Hair follicular keratinocyte (primary cell): ENCODE measurements around the gene ABR. TPM values are rescaled to one million over a fixed set of nuclear protein-coding genes. Genes with fewer than 3 reads are reported as not detected.

ENCODE experiments used
- total RNA-seq: library from RNA; depleted of rRNA; stranded (reverse); fragments of >200 nt; gene quantifications from 2 replicates; pipeline ENCODE4 v1.2.3, GENCODE V29; 2015

Gene ABR
- total RNA-seq, result 24.0 and 48.0 TPM in 2 replicates

DNA sequence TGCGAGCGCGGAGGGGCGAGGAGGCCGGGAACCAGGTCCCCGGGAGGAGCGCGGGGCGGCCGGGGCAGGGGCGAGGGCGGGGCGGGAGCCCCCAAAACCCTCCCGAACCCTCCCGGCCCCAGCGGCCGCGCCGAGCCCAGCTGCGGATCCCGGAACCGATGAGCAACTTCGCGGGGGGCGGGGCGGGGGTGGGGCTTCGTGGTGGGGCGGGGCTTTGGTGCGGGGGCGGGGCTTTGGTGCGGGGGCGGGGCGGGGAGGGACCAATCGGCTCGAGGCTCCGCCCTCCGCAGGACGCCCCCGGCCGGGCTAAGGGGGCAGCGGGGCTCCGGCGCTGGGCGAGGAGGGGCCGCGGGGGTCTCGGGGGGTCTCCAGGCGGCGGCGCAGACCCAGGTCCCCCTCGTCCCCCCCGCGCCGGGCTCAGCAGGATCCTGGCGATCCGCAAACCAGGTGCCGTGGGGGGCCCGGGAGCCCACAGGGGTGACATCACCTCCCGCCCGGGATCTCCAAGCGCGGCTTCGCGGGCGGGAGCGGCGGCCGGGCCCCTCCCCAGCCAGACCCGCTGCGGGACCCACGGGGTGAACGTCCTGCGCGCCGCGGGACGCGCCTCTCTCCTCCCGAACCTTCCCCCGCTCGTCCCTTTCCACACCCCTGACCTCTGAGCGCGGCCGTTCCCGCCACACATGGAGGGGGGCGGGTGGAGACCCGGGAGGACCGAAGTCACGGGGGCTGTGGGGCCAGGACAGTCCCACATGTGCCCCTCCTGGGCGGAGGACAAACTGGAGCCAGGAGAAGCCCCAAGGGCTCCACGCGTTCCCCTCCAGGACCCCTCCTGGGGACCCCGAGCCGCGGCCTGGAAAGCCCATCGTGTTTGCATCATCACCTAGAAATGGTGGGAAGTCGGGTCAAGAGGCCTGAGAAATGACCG, at the start of gene ABR:
Gene ABR, minus strand, starts transcription at position 164 of the 925 bp plus-strand sequence. CDS start 254 bp downstream, outside the sequence.

GRCh38 chr17:996554-997344, 183.0 kb downstream of the ABR start, which contains the start of gene TIMM22:
TIMM22 (plus strand) TSS chr17:997129; CDS start chr17:997143, 14 bp downstream.

DNA sequence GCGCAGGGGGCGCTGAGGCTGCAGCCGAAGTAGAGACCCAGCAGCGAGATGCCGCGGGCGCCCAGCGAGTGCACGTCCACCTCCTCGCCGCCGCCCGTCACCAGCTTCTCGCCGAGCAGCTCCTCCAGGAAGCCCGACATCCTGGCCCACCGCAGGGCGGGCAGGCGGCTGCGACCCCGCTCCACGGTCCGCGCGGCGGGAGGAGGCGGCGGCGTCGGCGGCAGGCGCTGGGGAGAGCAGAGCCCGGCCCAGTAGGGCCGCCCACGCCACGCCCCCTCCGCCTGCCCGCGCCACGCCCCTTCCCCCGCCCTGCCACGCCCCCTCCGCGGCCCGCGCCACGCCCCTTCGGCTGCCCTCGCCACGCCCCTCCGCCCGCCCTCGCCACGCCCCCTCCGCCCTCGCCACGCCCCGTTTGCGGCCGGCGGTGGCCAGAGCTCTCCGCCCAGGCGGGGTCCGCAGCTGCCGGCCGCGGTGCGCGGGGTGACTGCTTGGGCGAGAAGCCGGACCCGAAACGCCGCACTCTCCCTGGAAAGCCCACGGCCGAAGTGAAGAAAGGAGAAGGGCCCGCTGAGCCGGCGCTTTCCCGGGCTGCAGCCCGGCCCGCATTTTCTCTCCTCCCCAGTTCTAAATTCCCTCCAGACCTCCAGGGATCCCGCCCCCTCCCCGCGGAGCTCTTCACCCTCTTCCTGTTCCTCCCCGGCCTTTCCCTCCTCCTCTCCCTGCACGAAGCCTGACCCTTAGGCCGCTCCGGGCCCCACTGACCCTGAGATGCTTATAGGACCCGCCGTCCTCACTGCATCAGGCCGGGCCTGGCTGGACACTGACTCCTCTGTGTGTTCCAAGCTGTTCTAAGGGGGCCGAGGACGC, 200.0 kb downstream of the ABR start, which contains the start of gene NXN:
Gene NXN, minus strand, starts transcription at position 238 of the 867 bp plus-strand sequence.

Other genes with a start within 250 kb of the ABR start
- gene NXN, start 200.2 kb downstream of the ABR start, total RNA-seq, result 109 and 115 TPM in 2 replicates
- gene TIMM22, start 182.9 kb downstream of the ABR start, total RNA-seq, result 15.5 and 21.1 TPM in 2 replicates
- not detected in 2 replicates for gene BHLHA9, start 90.5 kb upstream of the ABR start, total RNA-seq
- not detected in 2 replicates for gene TRARG1, start 99.7 kb upstream of the ABR start, total RNA-seq
- 727 and 935 TPM in 2 replicates for gene YWHAE, start 220.2 kb upstream of the ABR start, total RNA-seq